PFSK-1 (cell line): Measurements from ENCODE around the gene ADAMTS10.

Source experiments
- FOXP2 ChIP-seq: optimal IDR thresholded peaks from 2 replicates; pipeline ENCODE3; 2011; ENCODE audit warnings: borderline replicate concordance, control low read depth, inconsistent platforms; ENCODE audit not compliant: insufficient read depth; ENCODE audit errors: extremely low read length, extremely low read depth
- POLR2AphosphoS5 ChIP-seq: IDR thresholded peaks from 2 replicates; pipeline ENCODE4 v1.6.1; 2012; ENCODE audit warnings: low read depth, mild to moderate bottlenecking, control low read depth, low read length, moderate library complexity
- REST ChIP-seq, 2 experiments: IDR thresholded peaks; 2 replicates each; pipeline versions ENCODE4 v1.6.1 to v1.8.0; 2011 to 2012; ENCODE audit warnings: low read depth in 2 of 2, low read length in 2 of 2, control low read depth in 1 of 2, inconsistent platforms in 1 of 2, mild to moderate bottlenecking in 1 of 2, moderate library complexity in 1 of 2; ENCODE audit not compliant: insufficient read depth in 1 of 2
- SIN3A ChIP-seq: IDR thresholded peaks from 2 replicates; pipeline ENCODE4 v1.6.1; 2012; ENCODE audit warnings: mild to moderate bottlenecking, low read length, moderate library complexity, borderline replicate concordance; ENCODE audit not compliant: insufficient read depth
- TAF1 ChIP-seq: IDR thresholded peaks from 2 replicates; pipeline ENCODE4 v1.6.1; 2012; ENCODE audit warnings: low read length, control low read depth, borderline replicate concordance; ENCODE audit not compliant: insufficient read depth

ADAMTS10 gene

GRCh38 chr19:8611877-8612806, 1.6 kb upstream of the ADAMTS10 start:
- TF ChIP-seq REST (IDR thresholded peaks at IDR 0.05; ENCODE audit: insufficient read depth in 1 of 2, low read depth in 2 of 2, low read length in 2 of 2) = no peak
- TF ChIP-seq SIN3A = no peak
- TF ChIP-seq TAF1 = no peak
- TF ChIP-seq FOXP2 = no peak
- TF ChIP-seq POLR2AphosphoS5 = no peak

- TF ChIP-seq REST (IDR thresholded peaks at IDR 0.05; ENCODE audit: insufficient read depth in 1 of 2, low read depth in 2 of 2, low read length in 2 of 2) (no peak), TAF1 (no peak), SIN3A (no peak), POLR2AphosphoS5 (no peak), FOXP2 (no peak)
These were observed 919 bp upstream of the ADAMTS10 start for GRCh38 chr19:8611391-8611876.

GRCh38 chr19:8610936-8611300, 403 bp upstream of the ADAMTS10 start:
- no peak for TF ChIP-seq SIN3A
- TF ChIP-seq REST (IDR thresholded peaks at IDR 0.05; ENCODE audit: insufficient read depth in 1 of 2, low read depth in 2 of 2, low read length in 2 of 2) = no peak
- TF ChIP-seq POLR2AphosphoS5 = no peak
- no peak for TF ChIP-seq TAF1
- TF ChIP-seq FOXP2 = no peak

- no peak for TF ChIP-seq REST (IDR thresholded peaks at IDR 0.05; ENCODE audit: insufficient read depth in 1 of 2, low read depth in 2 of 2, low read length in 2 of 2)
- TF ChIP-seq FOXP2 = peak; percentile 83
- TF ChIP-seq POLR2AphosphoS5 = 0 out of 2 replicates have a peak, but pooled peaks have one; percentile 25
- TF ChIP-seq SIN3A = peak; percentile 38; the same call in 1 of the 2 replicates
- no peak for TF ChIP-seq TAF1
These were observed 1.1 kb downstream of the ADAMTS10 start for GRCh38 chr19:8609279-8610040.
